Ramos (cell line): ENCODE data around the gene PLCL2.

ENCODE experiments used
- in situ Hi-C: fragments of 300-500 bp; cut with MboI; formaldehyde crosslinking; loops from one replicate; pipeline ENCODE4 v1.14.3; 2022; ENCODE audit warnings: low sequenced_read_pairs; ENCODE audit not compliant: unreplicated experiment

PLCL2 gene

DNA sequence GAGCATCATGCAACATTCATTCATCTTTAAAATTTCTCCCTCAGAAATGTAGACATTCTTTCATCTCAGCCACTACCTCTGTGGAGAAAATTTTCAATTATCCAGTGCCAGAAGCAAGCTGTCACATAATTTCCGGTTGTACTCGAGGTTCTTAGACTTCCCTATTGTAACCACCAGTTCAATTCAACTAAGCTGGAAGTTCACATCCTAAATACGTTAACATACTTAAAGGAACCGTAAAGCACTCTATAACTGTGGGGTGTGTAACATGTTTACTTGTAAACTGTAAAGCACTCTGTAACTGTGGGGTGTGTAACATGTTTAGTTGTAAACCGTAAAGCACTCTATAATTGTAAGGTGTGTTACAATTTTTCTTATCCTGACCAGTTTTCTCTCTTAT is 150.3 kb downstream of the PLCL2 start:
- in situ Hi-C loops, result no loop called here

DNA sequence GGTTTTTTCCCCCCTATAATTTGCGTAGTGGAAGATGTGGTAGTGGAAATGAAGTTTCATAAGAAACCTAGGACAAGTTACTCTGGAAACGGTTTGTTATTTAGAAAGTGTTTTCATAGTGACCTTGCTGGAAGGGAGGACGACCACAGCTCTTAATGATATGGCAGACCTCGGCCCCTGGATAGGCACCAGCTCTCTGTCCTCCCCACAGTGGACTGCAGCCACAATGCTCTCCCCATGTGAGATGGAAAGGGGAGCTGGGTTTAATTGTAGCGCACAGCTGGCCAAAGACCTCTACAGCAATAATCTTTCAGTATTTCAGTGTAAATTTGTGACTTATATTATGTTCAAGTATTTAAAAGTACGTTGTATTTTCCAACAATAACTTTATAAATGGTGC is 151.2 kb downstream of the PLCL2 start:
- in situ Hi-C loops, result no loop called here

DNA sequence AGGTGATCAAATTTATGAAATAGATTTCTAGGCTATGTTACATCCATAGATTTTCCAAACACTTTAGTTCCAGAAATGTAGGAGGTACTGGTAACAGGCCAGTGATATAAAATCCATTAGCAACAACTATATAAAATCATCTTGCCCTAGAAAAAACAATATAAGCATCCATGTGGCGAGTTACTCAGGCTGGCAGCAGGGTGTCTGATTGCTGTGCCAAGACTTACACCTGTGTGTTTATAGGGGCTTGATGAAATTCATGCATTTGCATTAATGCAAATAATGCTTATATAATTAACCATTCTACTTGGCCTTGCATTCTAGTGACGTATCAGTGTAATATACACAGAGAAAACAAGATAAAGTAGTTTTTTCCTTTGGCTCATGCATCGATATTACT is 153.4 kb downstream of the PLCL2 start:
- in situ Hi-C loops, result no loop called here

DNA sequence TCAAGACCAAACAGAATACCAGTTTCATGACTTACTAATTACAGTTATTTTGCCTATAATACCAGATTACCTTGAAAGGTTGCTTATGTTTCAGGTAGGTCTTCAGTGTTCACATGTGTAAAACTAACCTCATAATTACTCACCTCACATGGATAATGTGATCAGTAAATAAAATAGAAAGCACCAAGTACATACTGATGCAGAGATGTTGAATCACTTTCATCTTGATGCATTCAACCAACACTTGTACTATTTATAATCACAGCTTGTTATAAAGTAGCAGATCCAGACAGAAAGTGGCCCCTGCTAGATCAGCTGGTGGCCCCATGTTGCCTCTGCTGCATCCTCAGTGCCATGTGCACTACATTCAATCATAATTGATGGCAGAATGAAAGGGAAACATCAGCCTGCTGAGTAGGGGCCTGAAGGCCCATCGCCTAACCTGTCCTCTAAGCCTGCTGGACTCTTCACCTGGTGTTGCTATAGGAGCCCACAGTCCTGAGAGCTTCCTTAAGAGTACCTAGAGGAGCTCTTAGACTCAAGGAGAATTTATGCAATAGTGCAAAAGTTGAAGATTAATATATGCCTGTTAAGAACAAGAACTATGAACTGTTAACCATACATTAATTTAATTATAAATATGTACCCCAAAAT is 154.3 kb downstream of the PLCL2 start:
- in situ Hi-C loops, result no loop called here

DNA sequence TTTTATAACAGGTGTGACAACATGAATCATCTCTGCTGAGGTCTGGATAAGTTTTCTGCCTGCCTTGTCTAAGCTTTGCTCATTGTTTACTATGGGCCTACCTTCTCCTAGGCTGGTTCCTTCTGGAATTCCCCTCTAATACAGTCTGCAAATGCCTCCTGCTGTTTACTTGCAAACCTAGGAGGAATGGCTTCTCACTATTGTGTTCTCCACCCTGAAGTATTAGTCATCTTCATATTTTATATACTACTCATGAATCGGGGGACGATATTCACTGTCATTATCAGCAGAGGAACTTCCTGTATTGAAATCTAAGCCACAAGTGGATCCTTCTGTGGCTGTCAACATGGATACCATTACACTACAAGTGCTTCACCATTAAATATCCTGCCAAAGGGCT is 154.8 kb downstream of the PLCL2 start:
- in situ Hi-C loops, result no loop called here

DNA sequence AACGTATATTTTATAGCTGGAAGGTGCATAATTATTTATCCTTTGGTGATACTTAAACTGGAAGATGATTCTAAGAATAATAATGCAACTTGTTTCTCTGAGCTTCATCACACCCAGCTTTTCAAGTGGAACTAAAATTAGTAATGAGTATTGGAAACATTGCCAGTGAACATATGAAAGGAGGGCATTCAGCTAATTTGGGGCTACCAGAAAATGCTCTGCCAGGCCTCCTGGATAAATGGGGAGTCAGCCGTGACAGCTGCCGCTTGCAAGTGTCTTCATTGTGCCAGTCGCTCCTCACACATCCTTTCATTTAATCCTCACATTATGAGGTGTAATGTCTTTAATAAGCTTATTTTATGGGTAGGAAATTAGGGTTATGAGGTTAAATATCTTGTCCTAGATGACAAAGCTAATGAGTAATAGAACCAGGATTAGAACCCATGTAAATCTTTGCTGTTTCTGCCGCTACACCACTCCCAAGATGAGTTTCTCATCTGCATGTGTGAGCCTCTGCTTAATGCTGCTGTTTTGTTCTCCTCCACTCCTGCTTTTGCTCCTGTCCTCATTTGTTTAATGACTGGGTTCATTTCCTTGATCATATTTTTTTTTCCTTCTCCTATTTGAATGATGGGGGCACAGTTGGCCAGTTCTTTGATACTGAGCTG is 155.7 kb downstream of the PLCL2 start:
- in situ Hi-C loops, result no loop called here

DNA sequence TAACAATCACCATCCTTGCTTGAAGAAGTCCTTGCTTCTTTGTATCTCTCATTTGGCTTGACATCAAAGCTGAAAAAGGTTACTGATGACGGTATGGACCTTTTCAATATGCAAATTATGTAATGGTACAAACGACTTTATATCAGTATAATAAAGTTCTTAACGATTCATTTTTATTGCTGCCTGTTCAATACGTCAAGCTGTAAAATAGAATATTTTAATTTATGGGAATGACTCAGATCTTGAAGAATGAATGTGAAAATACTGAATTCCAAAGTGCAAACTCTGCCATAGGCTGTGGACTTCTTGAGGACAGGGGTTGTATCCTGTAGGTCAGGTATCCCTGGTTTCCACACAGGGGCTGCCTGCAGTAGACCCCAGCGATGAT is 156.2 kb downstream of the PLCL2 start:
- in situ Hi-C loops, result no loop called here

DNA sequence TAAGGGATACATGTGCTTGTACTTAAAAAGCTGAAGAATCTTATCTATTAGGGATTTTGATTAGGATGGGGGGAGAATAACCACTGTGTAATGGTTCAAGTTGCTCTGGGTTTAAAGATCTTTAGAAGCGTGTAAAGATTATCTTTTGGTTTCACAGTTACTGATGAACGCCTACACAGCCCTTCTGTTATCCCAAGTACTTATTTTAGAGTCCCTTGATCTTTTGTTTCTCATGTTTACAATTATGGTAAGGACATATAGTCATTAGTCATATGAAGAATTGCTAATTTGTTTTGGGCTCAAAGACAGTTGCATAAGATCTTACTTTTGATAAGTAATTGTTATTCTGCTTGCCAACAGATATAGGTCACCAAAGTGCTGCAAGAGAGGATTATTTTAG is 160.1 kb downstream of the PLCL2 start:
- in situ Hi-C loops, result no loop called here

DNA sequence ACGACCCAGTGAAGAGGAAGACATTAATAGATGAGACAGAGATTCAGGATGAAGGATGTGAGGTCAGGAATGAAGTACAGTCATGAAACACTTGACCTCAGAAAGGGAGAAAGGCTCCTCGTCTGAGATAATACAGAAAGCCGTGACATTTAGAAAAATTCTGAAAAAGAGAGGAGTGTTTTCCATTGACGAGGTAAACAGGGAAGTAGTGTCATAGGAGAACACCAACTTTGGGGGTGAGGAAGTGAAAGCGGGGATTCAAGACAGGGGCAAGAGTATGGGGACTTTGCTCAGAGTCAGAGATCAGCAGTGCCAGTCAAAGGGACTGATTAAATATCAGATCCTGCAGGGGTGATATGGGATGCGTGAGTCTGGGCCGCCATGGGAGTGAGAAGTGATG is 160.9 kb downstream of the PLCL2 start:
- in situ Hi-C loops, result no loop called here

DNA sequence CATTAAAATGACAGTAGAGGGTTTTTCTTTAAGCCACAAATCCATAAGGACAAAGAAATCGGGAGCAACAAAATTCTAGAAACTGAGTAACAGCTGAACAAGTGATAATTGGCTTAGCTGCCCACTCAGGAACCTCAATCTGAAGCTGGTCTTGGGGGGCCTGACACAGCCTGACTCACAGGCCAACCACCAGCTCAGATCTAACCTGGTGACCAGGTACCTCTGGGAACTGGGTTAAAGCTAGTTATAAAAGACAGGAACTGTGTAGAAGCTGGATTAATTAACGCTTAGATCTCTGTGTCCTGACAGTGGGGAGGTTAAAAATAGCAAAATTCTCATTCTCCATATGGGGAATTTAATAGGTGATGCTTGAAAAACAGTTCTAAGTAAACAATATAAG is 161.9 kb downstream of the PLCL2 start:
- in situ Hi-C loops, result no loop called here

DNA sequence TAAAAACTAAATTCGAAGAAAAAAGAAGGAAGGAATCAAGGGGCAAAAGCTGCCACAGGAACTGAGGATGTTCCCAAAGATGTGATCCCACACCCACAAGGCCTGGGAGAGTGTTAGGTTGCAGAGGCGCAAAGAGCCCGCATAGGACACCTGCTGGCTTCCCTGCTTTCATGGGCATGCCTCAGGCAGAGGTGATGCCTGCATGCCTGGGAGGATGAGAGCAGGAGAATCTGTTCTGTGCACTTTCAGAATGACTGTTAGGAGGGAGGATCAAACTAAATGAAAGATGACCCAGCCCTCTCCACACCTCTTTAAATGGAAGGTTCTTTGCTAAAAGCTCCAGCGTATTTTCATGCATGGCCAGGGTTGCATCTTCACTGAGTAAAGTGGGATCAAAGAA is 162.4 kb downstream of the PLCL2 start:
- in situ Hi-C loops, result no loop called here

DNA sequence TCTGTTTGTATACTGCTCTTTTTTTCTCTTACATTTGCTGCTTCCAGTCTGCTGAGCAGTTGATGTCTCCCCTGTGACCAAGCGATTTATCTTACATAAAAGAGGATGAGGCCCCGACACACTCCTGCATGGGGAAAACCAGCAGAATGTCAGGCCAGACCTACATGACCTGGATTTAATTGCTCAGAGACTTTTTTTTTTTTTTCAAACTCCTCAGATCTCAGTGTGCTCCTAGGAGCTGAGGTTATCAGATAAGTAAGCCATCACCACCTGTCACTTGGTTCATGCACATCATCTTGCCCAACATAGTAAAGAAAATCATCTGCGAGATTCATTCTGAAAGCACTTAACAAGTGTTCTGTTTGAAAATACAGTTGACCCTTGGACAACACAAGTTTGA is 163.1 kb downstream of the PLCL2 start:
- in situ Hi-C loops, result no loop called here

DNA sequence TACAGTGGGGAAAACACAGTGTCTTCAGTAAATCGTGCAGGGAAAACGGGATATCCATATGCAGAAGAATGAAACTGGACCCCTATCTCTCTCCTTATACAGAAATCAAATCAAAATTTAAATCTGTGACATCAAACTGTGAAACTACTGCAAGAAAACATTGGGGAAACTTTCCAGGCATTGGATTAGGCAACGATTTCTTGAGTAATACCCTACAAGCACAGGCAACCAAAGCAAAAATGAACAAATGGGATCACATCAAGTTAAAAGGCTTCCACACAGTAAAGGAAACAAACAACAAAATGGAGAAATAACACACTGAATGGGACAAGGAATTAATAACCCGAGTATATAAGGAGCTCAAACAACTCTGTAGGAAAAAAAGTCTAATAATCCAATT is 165.3 kb downstream of the PLCL2 start:
- in situ Hi-C loops, result no loop called here

DNA sequence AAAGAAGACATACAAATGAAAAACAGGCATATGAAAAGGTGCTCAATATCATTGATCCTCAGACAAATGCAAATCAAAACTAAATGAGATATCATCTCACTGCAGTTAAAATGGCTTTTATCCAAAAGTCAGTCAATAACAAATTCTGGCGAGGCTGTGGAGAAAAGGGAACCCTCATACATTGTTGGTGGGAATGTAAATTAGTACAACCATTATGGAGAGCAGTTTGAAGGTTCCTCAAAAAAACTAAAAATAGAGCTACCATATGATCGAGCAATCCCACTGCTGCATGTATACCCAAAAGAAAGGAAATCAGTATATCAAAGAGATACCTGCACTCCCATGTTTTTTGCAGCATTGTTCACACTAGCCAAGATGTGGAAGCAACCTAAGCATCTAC is 165.8 kb downstream of the PLCL2 start:
- in situ Hi-C loops, result no loop called here

DNA sequence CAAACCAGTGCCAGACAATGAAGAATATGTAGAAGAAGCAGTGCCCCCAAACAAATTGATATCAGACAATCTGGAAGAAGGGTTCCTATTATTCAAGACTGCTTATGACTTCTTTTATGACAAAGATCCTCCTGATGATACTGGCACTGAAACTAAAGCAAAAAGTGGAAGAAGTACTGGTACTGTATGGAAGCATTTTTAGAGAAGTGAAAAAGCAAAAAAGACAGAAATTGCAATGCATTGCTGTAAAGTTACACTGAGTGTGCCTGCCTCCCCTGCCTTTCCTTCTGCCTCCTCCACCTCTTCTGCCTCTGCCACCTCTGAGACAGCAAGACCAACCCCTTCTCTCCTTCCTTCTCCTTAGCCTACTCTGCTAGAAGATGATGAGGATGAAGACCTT is 167.6 kb downstream of the PLCL2 start:
- in situ Hi-C loops, result no loop called here

DNA sequence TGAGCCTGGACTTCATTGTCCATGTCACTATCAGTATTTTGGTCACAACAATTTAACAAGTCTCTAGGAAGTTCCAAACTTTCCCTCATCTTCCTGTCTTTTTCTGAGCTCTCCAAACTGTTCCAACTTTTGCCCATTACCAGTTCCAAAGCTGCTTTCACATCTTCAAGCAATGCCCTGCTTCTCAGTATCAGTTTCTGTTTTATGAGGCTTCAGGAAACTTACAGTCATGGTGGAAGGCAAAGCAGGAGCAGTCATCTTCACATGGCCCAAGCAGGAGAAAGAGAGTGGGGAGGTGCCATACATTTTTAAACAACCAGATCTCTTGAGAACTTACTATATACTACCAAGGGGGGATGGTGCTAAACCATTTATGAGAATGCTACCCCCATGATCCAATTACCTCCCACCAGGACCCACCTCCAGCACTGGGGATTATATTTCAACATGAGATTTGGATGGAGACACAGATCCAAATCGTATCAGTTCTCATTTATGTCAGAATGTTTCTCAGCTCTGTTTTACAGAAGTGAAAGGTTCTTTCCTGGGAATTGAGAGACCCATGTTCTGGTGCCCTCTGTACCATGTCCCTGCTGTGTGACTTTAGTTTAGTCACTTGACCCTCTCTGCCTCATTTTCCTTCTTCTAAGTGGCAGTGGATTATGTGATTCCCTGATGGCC is 169.7 kb downstream of the PLCL2 start:
- in situ Hi-C loops, result no loop called here

DNA sequence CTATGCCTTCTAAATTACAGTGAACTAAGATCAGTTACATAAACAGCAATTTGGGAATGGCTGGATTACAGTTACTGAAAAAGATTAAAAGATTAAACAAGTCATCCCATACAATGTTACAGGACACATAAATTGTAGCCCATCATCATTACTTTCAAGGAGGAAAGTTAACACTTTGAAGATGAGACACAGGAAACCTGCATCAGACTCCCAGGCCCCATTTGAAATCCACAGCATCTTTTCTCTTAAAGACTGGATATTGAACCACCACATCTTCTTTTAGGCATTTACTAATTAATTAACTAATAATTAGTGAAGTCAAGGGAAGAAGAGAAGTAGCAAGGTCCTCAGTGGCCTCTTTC is 170.2 kb downstream of the PLCL2 start:
- in situ Hi-C loops, result no loop called here

DNA sequence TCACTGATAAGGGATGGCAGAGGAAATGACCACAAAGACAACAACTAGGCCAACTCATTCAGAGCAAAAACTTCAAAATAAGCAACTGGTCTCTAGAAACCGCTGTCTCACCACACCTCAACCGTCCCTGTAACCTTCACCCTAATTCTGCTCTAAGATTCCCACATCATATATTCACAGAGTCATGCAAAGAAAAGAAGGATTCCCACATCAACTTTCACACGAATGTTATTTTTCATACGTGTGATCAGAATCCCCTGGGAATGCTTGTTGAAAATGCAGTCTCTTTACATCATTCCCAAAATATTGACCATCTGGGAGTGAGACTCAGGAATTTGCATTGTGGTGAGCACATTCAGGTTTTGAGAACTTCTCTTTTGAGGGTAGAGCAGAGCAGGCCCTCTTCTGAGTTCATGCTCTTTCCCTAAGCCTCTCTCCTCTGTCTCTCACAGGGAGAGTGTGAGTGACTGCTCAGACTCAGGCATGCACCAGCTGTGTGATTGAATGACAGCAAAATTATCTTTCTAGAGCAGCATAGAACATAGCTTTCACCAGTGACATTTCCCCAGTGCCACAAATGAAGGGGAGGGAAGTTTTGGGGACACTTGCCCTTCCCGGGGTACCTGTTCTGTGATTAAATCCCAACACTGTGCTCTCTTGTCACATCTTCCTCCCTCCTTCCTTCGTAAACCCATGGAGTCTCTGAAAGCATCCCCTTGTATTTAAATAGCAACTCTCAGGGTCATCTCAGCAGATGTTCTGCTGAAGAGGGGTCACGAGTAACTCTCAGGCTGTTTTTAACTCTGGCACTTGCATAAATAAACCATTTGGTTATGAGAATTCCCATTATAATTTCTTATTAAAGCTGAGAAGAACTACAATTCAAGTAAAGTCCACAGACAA is 170.9 kb downstream of the PLCL2 start:
- in situ Hi-C loops, result no loop called here

DNA sequence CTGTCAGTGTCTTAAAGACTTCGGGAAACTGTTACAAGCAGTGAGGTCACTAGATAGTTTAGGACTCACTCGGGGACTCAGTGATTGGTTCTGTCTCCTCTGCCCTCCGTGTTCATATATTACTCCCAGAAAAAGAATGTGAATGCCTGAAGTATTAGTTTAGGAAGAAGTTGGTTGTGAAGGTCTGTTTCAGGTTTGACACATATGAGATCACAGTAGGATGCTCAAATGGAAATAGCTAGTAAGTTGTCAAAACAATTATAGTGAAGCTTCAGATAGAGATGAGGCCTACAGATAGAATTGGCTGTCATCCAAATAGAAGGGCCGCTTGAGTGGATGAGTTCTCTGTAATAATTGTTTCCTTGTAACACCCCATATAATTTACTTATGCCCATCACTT is 172.6 kb downstream of the PLCL2 start:
- in situ Hi-C loops, result no loop called here

DNA sequence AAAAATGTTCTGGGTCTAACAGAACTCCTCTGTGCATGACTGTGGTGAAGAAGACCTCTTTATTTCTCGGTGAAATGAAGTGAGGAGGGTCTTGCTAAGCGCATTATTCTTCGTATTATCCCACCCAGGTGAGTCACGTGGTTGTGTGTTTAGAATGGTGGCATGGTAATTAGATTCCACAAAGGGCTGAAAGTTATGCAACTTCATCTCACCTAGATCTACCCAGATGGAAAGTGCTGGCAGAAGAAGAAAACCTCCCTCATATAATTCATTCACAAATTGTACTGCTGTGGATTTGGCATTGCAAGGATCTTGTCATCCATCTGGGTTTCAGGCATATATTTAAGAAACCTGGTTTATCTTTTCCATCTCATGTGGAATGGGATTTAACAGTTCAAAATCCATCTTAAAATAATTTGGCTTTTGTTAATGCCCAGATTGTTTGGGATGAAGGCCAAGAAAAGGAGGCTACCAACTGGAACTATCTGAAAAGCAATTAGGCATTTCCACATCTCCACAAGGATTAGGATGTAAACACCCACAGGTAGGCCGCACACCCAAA is 175.3 kb downstream of the PLCL2 start:
- in situ Hi-C loops, result no loop called here

DNA sequence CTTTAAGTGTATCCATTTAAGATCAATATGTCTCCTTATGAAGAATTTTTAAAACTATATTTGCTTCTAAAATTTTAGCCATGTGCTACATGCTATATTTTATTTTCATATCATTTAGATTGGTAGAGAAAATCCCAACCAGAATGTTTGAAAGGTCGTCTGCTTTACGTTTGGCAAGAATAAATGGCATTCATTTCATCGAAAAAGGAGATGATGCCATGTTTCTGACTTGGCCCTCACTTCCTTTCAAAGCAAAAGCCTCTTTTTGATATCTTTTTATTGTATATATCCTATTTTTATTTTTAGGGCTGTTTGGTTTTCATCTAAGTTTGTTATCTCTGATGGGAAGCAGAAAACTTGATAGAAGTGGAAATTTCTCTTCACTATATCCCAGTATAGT is 176.2 kb downstream of the PLCL2 start:
- in situ Hi-C loops, result no loop called here
